Measurements from ENCODE around the gene PARP8. TPM values are rescaled to one million over a fixed set of nuclear protein-coding genes. Genes with fewer than 3 reads are reported as not detected.

Gene PARP8
- total and polyA plus RNA-seq, 2 of the 8 experiments (the other 6 are each of a cell fraction or from before 2014, with no cell fraction given) = 16.6 to 30.6 TPM

DNA sequence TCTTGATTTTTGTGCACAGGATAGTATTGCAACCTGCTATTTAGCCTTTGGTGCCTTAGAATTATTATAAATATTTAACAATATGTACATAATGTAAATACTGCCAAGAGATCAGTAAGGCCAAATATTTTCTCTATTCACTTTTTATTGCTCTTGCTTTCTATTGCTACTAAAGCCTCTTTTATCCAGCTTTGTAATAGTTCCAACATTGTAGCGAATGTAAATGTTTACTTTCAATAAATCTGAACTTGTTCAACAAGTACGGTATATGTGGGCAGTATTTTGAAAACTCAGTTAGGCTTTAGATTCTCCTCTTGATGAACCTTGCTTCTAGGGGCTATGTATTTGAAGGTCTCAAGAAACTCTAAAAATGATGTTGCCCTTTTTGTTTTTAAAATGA, 179.8 kb downstream of the PARP8 start:
- H3K79me1 ChIP-seq (ENCODE audit: low read depth, low read length) = no peaks in the 10 kb centered on the region
- no peak overlapping the region for H3K9ac ChIP-seq (replicated peaks in 1 of 4; ENCODE audit: extremely low read depth in 1 of 4, low read depth in 3 of 4, low read length in 3 of 4)
- H3K23ac ChIP-seq (ENCODE audit: insufficient read length) = no peak overlapping the region
- no peaks in the 10 kb centered on the region for H3K79me2 ChIP-seq (ENCODE audit: control insufficient read depth in 1 of 2, insufficient read depth in 2 of 2, low read length in 2 of 2)
- H2BK5ac ChIP-seq (ENCODE audit: low read depth, low read length) = no peak overlapping the region
- no peak overlapping the region for H4K5ac ChIP-seq (ENCODE audit: insufficient read length, low read depth, low read length)
- no peak overlapping the region for H3K4ac ChIP-seq (replicated peaks; ENCODE audit: insufficient read length, low read depth, low read length)
- no peak overlapping the region for H3K4me2 ChIP-seq (ENCODE audit: insufficient read depth in 1 of 2, low read depth in 2 of 2, low read length in 2 of 2)
- FAIRE-seq = no peak
- H3K4me1 ChIP-seq (replicated peaks in 1 of 4; ENCODE audit: control insufficient read depth in 3 of 4, insufficient read depth in 4 of 4, low read length in 3 of 4) = no peaks in the 10 kb centered on the region
- H4K20me1 ChIP-seq (replicated peaks in 1 of 2; ENCODE audit: control insufficient read depth in 1 of 2, insufficient read depth in 2 of 2, low read length in 2 of 2) = no peaks in the 10 kb centered on the region
- no peak overlapping the region for H3K14ac ChIP-seq (ENCODE audit: insufficient read length)
- no peak overlapping the region for H3K18ac ChIP-seq (ENCODE audit: extremely low read depth, low read length)
- peaks cover 0 to 7% (median 0%) of the 10 kb centered on the region in 4 experiments; a peak in 2 of 8 replicates for H3K36me3 ChIP-seq (ENCODE audit: control insufficient read depth in 2 of 4, insufficient read depth in 4 of 4, low read length in 3 of 4)
- no peak overlapping the region for H3K4me3 ChIP-seq (ENCODE audit: extremely low read depth in 1 of 4, insufficient read depth in 2 of 4, low read depth in 3 of 4, low read length in 4 of 4)
- DNase-seq (ENCODE audit: low read depth in 1 of 2, low spot score in 2 of 2) = no peak
- no peak overlapping the region for H2BK20ac ChIP-seq (ENCODE audit: low read length)
- no peak overlapping the region for H2BK12ac ChIP-seq (ENCODE audit: low read depth, low read length)
- H3K27me3 ChIP-seq (replicated peaks in 1 of 4; ENCODE audit: control insufficient read depth in 3 of 4, extremely low read depth in 1 of 4, insufficient read depth in 3 of 4, low read length in 3 of 4) = no peaks in the 10 kb centered on the region
- no peak for TF ChIP-seq EZH2 (IDR thresholded peaks at IDR 0.05; ENCODE audit: low read depth, low read length, severe bottlenecking)
- no peak for TF ChIP-seq RAD21 (IDR thresholded peaks at IDR 0.05 in 1 of 2, conservative IDR thresholded peaks at IDR 0.05 in 1 of 2; ENCODE audit: low read depth in 2 of 2, low read length in 2 of 2)
- no peak for TF ChIP-seq BACH1 (IDR thresholded peaks at IDR 0.05; ENCODE audit: low read length)
- no peak for TF ChIP-seq EGR1 (IDR thresholded peaks at IDR 0.05; ENCODE audit: borderline replicate concordance, low read depth, low read length)
- TF ChIP-seq CBX8 (IDR thresholded peaks at IDR 0.05; ENCODE audit: borderline replicate concordance, low read depth, low read length) = no peak
- TF ChIP-seq, protein P1, sequence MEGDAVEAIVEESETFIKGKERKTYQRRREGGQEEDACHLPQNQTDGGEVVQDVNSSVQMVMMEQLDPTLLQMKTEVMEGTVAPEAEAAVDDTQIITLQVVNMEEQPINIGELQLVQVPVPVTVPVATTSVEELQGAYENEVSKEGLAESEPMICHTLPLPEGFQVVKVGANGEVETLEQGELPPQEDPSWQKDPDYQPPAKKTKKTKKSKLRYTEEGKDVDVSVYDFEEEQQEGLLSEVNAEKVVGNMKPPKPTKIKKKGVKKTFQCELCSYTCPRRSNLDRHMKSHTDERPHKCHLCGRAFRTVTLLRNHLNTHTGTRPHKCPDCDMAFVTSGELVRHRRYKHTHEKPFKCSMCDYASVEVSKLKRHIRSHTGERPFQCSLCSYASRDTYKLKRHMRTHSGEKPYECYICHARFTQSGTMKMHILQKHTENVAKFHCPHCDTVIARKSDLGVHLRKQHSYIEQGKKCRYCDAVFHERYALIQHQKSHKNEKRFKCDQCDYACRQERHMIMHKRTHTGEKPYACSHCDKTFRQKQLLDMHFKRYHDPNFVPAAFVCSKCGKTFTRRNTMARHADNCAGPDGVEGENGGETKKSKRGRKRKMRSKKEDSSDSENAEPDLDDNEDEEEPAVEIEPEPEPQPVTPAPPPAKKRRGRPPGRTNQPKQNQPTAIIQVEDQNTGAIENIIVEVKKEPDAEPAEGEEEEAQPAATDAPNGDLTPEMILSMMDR (IDR thresholded peaks at IDR 0.05; ENCODE audit: control extremely low read depth in 1 of 3, insufficient read depth in 1 of 3, low read depth in 1 of 3, low read length in 3 of 3) = no peak
- TF ChIP-seq SIX5 (IDR thresholded peaks at IDR 0.05; ENCODE audit: low read depth, low read length) = no peak
- no peak for TF ChIP-seq SRF (IDR thresholded peaks at IDR 0.05; ENCODE audit: low read depth, low read length)
- no peak for TF ChIP-seq POLR2A (IDR thresholded peaks at IDR 0.05; ENCODE audit: control extremely low read depth in 1 of 2, low read depth in 2 of 2, low read length in 2 of 2)
- TF ChIP-seq, protein P2, sequence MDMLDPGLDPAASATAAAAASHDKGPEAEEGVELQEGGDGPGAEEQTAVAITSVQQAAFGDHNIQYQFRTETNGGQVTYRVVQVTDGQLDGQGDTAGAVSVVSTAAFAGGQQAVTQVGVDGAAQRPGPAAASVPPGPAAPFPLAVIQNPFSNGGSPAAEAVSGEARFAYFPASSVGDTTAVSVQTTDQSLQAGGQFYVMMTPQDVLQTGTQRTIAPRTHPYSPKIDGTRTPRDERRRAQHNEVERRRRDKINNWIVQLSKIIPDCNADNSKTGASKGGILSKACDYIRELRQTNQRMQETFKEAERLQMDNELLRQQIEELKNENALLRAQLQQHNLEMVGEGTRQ (IDR thresholded peaks at IDR 0.05; ENCODE audit: low read length) = no peak
- no peak overlapping the region for H3K56ac ChIP-seq (replicated peaks; ENCODE audit: insufficient read length, low read depth, low read length)
- no peak overlapping the region for H3K27ac ChIP-seq (ENCODE audit: low read depth, low read length)
- WGBS, 2 experiments (ENCODE audit: extremely low coverage in 1 of 2, insufficient coverage in 1 of 2, insufficient read length in 1 of 2, insufficient replicate concordance in 2 of 2, low coverage in 1 of 2, low lambda C conversion rate in 2 of 2, missing lambda C conversion rate in 1 of 2) = 95% methylated on average over 2 of the region's 2 CpGs; no CpG with 5 or more reads in 1 of the 2 experiments
- no peak overlapping the region for H4K8ac ChIP-seq (ENCODE audit: extremely low read depth, insufficient read depth, low read length)
- H4K91ac ChIP-seq (replicated peaks; ENCODE audit: insufficient read length, low read length) = no peak overlapping the region
- no peaks in the 10 kb centered on the region for H3K9me3 ChIP-seq (ENCODE audit: insufficient read depth in 2 of 2, low read depth in 1 of 2, low read length in 1 of 2)
- no peak overlapping the region for H2BK120ac ChIP-seq (replicated peaks; ENCODE audit: low read depth, low read length)
- no peak overlapping the region for H2AFZ ChIP-seq (ENCODE audit: low read length)
- ChIA-PET CTCF (ENCODE audit: partially characterized antibody) (no interaction called here), POLR2A (ENCODE audit: partially characterized antibody) (no interaction called here)
- no peaks in the 10 kb centered on the region; the same call in 1 of the 2 replicates for H3K23me2 ChIP-seq (ENCODE audit: low read depth, low read length)
- no peak overlapping the region for H2AK5ac ChIP-seq (ENCODE audit: low read depth, low read length)
- no peak overlapping the region for H2BK15ac ChIP-seq (ENCODE audit: low read length)

All from H1 (cell line).